ENCODE data around the gene GPR155.

GRCh38 chr2:174524527-174524926, 37.7 kb upstream of the GPR155 start:
- TF ChIP-seq, protein P1, sequence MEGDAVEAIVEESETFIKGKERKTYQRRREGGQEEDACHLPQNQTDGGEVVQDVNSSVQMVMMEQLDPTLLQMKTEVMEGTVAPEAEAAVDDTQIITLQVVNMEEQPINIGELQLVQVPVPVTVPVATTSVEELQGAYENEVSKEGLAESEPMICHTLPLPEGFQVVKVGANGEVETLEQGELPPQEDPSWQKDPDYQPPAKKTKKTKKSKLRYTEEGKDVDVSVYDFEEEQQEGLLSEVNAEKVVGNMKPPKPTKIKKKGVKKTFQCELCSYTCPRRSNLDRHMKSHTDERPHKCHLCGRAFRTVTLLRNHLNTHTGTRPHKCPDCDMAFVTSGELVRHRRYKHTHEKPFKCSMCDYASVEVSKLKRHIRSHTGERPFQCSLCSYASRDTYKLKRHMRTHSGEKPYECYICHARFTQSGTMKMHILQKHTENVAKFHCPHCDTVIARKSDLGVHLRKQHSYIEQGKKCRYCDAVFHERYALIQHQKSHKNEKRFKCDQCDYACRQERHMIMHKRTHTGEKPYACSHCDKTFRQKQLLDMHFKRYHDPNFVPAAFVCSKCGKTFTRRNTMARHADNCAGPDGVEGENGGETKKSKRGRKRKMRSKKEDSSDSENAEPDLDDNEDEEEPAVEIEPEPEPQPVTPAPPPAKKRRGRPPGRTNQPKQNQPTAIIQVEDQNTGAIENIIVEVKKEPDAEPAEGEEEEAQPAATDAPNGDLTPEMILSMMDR (IDR thresholded peaks at IDR 0.05) = no peak
- no peak for TF ChIP-seq POLR2A (IDR thresholded peaks at IDR 0.05)
- TF ChIP-seq POLR2AphosphoS5 (IDR thresholded peaks at IDR 0.05) = no peak
- no peak for TF ChIP-seq EP300 (IDR thresholded peaks at IDR 0.05; ENCODE audit: low read depth)

Measured in transverse colon (tissue), 4 donors.